Activated CD4-positive, CD25-positive, alpha-beta regulatory T cell treated with anti-CD3 and anti-CD28 coated beads, Interleukin-2, amount 50 U/mL, for 16 hours (primary cell): ENCODE data around the gene PTPRN2.
"Not testable (repeated sequence)": the region's sequence is repeated elsewhere in the genome, so short reads cannot be mapped to it uniquely, and the experiment has no call there.

Source experiments
- DNase-seq: peaks from one replicate; pipeline ENCODE4 v3.0.0-alpha.2; 2020; ENCODE audit warnings: low read depth, low spot score

Gene PTPRN2

DNA sequence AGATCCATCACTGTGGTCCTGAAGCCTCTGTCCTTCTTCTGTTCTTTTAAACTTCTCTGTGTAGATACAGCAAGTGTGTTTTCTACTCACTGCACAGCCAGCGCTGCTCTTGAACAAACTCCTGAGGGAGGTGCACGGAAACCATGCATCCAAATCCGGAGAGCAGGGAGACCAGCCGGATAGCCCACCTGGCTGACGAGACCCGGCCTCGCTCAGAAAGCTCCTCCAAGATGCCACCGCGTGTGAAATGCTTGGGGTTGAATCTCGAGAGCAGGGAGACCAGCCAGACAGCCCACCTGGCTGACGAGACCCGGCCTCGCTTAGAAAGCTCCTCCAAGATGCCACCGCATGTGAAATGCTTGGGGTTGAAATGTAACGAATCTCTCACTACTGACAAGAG, 602.0 kb downstream of the PTPRN2 start:
- DNase-seq = no peak

- DNase-seq = no peak
These were observed 603.0 kb downstream of the PTPRN2 start for GRCh38 chr7:157984423-157985163.

- no peak for DNase-seq
These were observed 603.9 kb downstream of the PTPRN2 start for GRCh38 chr7:157983502-157984422.

GRCh38 chr7:157981778-157982177, 605.8 kb downstream of the PTPRN2 start:
- DNase-seq = no peak

GRCh38 chr7:157980774-157981173, 606.8 kb downstream of the PTPRN2 start:
- no peak for DNase-seq

DNA sequence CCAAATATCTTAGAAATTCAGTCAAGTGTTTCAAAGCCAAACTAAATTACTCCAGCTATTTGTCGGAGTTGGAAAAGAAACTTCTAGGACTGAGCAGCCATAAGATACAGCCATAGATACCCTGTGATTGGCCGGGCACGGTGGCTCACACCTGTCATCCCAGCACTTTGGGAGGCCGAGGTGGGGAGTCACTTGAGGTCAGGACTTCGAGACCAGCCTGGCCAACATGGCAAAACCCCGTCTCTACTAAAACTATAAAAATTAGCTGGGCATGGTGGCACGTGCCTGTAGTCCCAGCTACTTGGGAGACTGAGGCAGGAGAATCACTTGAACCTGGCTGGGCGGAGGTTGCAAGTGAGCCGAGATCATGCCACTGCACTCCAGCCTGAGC, 607.3 kb downstream of the PTPRN2 start:
- DNase-seq = not testable (repeated sequence)

DNA sequence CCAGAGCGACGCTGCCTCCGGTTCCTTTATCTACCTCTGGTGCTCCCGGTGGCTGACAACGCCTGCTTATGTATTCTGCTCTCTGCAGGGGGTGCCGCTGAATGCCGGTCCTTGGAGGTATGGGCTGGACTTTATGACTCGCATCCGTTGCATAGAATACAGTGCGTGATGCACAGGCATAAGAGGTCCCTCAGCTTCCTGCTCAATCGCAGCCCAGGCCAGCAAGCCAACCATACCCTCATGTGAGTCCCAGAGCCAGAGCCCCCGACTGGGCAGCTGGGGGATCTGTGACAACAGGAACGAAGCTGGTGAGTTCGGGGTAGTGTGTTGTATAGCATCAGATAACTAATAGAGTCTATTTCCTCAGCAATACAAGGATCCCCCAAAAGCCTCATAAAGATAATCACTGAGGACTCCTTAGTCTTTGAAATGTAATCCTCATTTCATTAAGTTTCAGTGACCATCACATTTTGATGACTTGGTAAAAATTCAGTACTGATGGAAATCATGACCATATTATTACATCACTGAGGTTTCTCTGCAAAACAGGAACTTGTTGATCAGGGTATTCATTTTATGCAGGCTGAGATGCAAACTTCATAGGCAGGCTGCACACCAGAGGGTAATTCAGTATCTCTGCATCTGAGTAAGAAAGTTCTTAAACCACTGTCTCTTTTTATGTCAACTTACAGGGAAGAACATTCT, 607.8 kb downstream of the PTPRN2 start:
- DNase-seq = no peak

GRCh38 chr7:157978766-157979165, 608.9 kb downstream of the PTPRN2 start:
- no peak for DNase-seq

DNA sequence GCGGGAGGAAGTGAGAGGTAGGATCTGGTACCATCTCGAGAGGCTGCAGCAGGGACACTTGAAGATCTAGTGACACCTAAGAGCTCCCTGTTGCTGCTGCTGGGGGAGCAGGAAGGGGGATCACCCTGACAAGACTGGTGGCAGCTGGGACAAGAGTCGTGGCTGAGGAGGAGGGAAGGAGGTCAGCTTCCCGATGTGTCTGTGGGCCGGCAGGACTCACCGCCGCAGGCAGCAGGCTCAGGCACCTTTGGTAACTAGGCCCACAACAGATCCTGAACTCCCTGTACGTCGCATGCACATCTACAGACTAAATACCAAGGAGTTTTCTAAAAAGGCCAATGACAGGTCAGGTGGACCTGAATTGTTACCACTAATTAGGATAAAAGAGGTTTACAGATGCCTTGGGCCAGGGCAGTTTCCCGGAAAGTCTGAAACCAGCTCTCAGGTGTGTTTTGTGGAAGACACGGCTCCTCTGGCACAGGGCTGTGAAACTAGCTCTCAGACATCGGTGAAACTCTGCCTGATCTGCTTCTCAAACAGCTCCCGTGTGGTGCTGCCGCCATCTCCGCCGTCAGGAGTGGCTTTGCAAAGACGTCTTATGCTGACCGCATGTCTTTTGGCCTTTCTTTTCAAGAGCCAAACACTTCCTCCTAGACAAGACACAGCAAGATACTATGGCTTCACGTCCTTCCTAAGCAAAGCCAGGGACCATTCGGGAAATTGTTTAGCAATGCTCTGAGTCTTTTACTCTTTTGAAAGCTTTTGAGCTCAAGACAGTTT, 609.7 kb downstream of the PTPRN2 start:
- no peak for DNase-seq

DNA sequence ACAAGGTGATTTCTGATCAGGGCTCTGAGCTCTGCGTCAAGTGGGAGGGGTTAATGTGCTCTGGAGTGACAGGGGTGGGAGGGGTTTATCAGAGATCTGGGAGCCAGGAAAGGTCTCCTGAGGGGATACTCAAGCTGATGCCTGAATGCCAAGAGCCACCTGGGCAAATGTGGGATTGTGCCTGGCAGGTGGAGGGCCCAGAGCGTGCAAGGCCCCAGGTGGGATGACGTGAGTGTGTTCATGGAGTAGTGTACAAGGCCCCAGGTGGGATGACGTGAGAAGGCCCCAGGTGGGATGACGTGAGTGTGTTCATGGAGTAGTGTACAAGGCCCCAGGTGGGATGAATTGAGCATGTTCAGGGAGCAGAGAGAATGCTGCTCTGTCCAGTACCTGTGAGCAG, 610.3 kb downstream of the PTPRN2 start:
- no peak for DNase-seq

GRCh38 chr7:157976406-157976805, 611.2 kb downstream of the PTPRN2 start:
- no peak for DNase-seq

DNA sequence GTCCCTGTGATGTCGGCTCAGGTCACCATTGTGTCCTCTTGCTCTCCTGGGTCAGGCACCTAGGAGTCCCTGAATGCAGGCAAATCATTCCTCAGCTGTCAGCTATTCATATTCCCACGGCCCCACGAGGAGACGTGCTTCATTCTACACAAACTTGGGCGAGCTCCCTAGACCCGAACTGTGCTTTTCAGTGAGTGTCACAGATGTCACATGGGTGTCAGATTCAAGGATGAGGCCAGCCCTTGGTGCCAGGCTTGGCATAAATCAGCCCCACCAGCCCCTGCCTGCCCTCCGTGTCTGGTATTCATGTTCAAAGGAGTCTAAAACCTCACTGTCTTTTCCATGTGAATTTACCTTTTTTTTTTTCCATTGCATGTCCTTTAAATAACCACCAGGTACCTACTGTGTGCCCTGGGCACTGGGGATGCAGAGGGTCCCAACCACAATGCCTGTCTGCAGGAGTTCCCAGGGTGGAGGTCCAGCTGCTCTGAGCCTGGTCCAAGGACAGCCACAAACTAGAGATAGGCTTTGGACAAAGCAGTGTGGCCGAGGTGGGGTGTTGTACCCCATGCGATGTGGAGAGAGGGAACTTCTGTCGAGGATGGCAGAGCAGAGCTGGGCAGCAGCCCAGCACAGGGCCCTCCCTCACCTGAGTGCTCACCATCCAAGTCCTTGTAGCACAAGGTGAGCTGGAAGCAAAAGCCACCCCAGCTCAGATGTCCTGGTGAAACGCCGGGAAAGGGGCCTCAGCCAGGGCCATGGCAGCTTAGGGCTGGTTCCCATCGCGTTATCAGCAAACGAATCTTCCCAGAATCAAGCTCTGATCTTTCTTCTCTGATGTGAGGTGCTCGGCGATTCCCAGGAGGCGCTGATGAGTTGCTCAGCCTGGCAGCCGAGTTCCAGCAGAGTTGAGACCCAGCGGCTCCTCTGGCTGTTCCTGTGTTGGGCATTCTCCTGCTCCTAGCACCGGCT, 611.9 kb downstream of the PTPRN2 start:
- DNase-seq = no peak

GRCh38 chr7:157974678-157975230, 612.9 kb downstream of the PTPRN2 start:
- no peak for DNase-seq

DNA sequence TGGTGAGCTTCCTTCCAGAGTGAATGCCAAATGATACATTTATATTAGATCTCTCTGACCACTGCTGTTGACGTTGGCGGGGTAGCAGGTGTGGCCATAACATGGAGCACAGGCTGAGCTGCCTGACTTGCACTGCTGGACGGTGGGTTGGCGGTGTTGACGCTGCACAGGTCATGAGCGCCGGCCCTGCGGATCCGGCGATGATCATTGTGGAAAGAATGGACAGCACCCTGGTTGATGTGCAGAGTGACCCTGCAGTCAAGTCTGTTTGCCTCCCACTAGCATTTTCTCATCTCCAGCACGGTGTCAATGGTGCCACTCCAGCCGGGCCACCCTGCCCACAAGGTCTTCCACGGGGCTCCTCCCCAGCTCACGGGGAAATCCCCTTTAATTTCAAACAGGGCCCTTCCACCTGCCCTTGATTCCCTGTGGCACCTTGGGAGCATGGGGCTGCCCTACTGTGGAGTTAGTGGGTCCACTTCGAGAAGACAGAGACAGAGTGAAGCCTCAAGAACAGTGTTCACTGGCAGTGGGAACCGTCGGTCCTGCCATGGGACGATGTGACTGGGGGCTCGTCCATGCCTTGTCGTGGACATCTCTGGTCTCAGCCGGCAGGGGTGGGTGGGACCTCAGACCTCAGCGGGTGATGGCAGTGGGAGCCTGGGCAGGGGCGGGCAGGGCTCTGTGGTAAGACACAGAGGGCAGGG, 613.5 kb downstream of the PTPRN2 start:
- no peak for DNase-seq

DNA sequence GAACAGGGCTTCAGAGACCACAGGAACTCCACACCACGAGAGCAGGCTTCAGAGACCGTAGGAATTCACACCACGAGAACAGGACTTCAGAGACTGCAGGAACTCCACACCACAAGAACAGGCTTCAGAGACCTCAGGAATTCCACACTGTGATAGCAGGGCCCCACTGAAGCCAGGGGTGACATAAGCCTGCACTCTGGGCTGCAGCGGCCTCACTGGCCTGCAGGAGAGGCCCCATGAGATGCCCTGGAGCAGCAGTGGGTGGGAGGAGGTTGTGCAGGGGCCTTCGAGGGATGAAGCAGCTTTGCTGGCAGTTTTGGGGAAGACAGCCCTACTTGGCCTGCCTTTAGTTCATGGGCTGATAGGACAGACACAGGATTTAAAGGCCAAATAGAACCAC, 614.7 kb downstream of the PTPRN2 start:
- DNase-seq = no peak

DNA sequence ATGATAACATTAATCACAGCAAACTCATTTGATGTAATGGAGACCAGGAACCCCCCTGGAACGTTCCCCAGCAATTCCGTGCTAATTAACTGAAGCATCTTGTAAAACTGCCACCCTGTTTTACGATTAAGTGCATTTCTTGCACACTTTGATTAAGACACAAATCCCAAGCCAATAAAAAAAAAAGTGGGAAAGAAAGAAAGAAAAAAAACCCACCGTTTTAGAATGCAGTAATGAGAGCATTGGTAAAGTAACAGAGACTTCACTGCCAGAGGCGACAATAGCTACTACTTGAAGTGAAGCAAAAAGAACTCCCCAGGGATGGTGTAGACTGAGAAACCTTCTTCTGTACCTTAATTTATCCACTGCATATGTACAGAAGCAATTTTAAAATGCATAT, 616.1 kb downstream of the PTPRN2 start:
- DNase-seq = no peak

DNA sequence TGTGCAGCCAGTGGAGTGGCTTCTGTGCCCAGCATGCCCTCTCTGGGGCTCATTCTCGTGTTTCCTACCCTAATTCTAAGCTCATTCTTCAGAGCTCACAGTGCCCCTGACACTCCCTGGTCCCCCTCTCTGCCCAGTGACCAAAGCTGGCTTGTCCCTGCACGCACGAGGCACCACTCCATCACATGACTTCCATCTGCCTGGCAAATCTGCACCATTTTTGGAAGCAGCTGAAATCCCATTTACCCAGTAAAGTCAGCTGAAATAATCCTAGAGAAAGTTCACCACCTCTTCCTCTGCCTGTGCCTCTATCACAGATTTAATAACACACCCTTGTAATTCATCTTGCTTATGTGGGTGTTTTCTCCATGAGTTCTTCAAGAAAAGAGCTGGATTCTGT, 616.9 kb downstream of the PTPRN2 start:
- no peak for DNase-seq

DNA sequence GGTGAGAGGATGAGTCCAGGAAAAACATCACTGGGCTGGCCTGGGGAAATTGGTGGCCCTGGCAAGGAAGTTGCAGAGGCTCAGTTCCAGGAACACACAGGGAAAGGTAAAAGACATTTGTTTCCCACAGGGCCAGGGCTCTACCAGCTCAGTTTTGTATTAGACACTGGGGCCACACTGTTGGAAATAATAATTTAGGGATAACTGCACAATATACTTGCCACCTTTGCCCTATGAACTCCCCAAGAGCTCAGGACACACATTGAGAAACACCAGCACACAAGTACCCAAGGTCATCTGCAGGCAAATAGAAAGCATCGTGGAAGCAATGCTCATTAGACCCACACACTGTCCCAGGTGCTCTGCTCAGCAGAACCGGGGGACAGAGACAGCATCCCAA, 617.6 kb downstream of the PTPRN2 start:
- no peak for DNase-seq

DNA sequence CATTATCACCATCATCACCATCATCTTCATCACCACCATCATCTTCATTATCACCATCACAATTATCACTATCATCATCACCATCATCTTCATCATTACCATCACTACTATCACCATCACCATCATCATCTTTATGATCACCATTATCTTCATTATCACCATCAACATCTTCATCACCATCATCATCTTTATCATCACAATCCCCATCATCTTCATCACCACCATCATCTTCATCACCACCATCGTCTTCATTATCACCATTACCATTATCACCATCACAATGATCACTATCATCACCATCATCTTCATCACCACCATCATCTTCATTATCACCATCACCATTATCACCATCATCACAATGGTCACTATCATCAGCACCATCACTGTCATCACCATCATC, 621.1 kb downstream of the PTPRN2 start:
- DNase-seq = no peak
